ENCODE measurements around the gene TMEM259.

GRCh38 chr19:960601-960938 lies 60.4 kb downstream of the TMEM259 start:
- TF ChIP-seq, protein P1, sequence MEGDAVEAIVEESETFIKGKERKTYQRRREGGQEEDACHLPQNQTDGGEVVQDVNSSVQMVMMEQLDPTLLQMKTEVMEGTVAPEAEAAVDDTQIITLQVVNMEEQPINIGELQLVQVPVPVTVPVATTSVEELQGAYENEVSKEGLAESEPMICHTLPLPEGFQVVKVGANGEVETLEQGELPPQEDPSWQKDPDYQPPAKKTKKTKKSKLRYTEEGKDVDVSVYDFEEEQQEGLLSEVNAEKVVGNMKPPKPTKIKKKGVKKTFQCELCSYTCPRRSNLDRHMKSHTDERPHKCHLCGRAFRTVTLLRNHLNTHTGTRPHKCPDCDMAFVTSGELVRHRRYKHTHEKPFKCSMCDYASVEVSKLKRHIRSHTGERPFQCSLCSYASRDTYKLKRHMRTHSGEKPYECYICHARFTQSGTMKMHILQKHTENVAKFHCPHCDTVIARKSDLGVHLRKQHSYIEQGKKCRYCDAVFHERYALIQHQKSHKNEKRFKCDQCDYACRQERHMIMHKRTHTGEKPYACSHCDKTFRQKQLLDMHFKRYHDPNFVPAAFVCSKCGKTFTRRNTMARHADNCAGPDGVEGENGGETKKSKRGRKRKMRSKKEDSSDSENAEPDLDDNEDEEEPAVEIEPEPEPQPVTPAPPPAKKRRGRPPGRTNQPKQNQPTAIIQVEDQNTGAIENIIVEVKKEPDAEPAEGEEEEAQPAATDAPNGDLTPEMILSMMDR (IDR thresholded peaks at IDR 0.05), result no peak
- TF ChIP-seq POLR2A (IDR thresholded peaks at IDR 0.05) (no peak), POLR2AphosphoS5 (IDR thresholded peaks at IDR 0.05) (no peak), EP300 (IDR thresholded peaks at IDR 0.05; ENCODE audit: low read depth) (no peak)
